Bronchial epithelial cell (primary cell): ENCODE results near the gene SMIM29. TPM values are rescaled to one million over a fixed set of nuclear protein-coding genes. Genes with fewer than 3 reads are reported as not detected.

Source experiments
- DNase-seq: peaks from one replicate; pipeline ENCODE4 v3.0.0-alpha.2; 2010; ENCODE audit warnings: low read depth
- FAIRE-seq: peaks from 2 replicates; lab custom pipeline; 2011; peaks lifted over from hg19 to GRCh38; lab: Jason Lieb, UNC
- H3K27me3 ChIP-seq: 2 replicates; pipeline ENCODE4 v1.5.1; 2011; ENCODE audit warnings: low read length; ENCODE audit not compliant: control insufficient read depth, insufficient read depth
- H3K36me3 ChIP-seq: 2 replicates; pipeline ENCODE4 v1.5.1; 2011; ENCODE audit warnings: low read length; ENCODE audit not compliant: control insufficient read depth, insufficient read depth
- H3K4me3 ChIP-seq: 2 replicates; pipeline ENCODE4 v1.5.1; 2011; ENCODE audit warnings: mild to moderate bottlenecking, low read depth, low read length, control low read depth
- total RNA-seq: library from RNA; depleted of rRNA; stranded (reverse); fragments of >200 nt; gene quantifications from 2 replicates; pipeline ENCODE4 v1.2.1, GENCODE V29; 2014
- TF ChIP-seq, protein P1 (sequence below): IDR thresholded peaks from 2 replicates; pipeline ENCODE4 v1.5.1; 2011; ENCODE audit warnings: mild to moderate bottlenecking, moderate library complexity, low read length, control low read depth, inconsistent platforms; ENCODE audit not compliant: insufficient read depth, severe bottlenecking

Gene SMIM29
- total RNA-seq, 1 donor from 2014 or later = 11.6 TPM

- Histone ChIP-seq H3K4me3 (no peak overlapping the region), H3K36me3 (no peaks in the 10 kb centered on the region), H3K27me3 (no peaks in the 10 kb centered on the region)
- no peak for DNase-seq
- TF ChIP-seq, protein P1, sequence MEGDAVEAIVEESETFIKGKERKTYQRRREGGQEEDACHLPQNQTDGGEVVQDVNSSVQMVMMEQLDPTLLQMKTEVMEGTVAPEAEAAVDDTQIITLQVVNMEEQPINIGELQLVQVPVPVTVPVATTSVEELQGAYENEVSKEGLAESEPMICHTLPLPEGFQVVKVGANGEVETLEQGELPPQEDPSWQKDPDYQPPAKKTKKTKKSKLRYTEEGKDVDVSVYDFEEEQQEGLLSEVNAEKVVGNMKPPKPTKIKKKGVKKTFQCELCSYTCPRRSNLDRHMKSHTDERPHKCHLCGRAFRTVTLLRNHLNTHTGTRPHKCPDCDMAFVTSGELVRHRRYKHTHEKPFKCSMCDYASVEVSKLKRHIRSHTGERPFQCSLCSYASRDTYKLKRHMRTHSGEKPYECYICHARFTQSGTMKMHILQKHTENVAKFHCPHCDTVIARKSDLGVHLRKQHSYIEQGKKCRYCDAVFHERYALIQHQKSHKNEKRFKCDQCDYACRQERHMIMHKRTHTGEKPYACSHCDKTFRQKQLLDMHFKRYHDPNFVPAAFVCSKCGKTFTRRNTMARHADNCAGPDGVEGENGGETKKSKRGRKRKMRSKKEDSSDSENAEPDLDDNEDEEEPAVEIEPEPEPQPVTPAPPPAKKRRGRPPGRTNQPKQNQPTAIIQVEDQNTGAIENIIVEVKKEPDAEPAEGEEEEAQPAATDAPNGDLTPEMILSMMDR = no peak
- FAIRE-seq = no peak
Measured at GRCh38 chr6:34285448-34286164, 36.8 kb upstream of the SMIM29 start.

- H3K27me3 ChIP-seq = no peaks in the 10 kb centered on the region
- no peaks in the 10 kb centered on the region for H3K36me3 ChIP-seq
- no peak for DNase-seq
- no peak for FAIRE-seq
- H3K4me3 ChIP-seq = no peak overlapping the region
- TF ChIP-seq, protein P1 = no peak
Measured at GRCh38 chr6:34284563-34285447, 36.0 kb upstream of the SMIM29 start.

- Histone ChIP-seq H3K36me3 (no peaks in the 10 kb centered on the region), H3K27me3 (no peaks in the 10 kb centered on the region), H3K4me3 (no peak overlapping the region)
- FAIRE-seq (no peak), DNase-seq (no peak)
- TF ChIP-seq, protein P1 = no peak
Measured at GRCh38 chr6:34281702-34282334, 33.0 kb upstream of the SMIM29 start.

GRCh38 chr6:34280216-34280615 lies 31.4 kb upstream of the SMIM29 start:
- DNase-seq (no peak), FAIRE-seq (no peak)
- Histone ChIP-seq H3K36me3 (no peaks in the 10 kb centered on the region), H3K27me3 (no peaks in the 10 kb centered on the region), H3K4me3 (no peak overlapping the region)
- TF ChIP-seq, protein P1 = no peak

DNA sequence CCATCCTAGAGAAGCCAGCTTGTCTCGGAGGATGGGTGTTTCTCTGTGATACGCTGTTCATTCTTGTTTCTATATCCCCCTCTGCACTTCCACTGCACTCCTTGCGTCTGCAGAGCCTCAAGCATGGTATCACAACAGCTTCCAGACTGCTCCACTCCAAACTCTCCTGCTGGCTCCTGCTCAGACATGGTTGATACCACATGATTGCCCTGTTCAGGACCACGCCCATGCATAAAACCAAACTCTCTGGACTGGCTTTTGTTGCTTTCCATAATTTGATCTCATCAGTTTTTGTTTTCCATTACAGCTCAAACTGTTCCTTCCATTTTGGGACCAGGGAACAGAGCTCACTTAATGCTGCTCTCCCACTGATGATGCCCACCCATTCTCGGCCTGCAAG lies 30.0 kb upstream of the SMIM29 start:
- FAIRE-seq (no peak), DNase-seq (no peak)
- Histone ChIP-seq H3K27me3 (no peaks in the 10 kb centered on the region), H3K4me3 (no peak overlapping the region), H3K36me3 (no peaks in the 10 kb centered on the region)
- TF ChIP-seq, protein P1 = no peak
